GM18519 (cell line): ENCODE results near the gene SPPL3.
"Not testable (repeated sequence)": the region's sequence is repeated elsewhere in the genome, so short reads cannot be mapped to it uniquely, and the experiment has no call there.

ENCODE experiments used
- ATAC-seq: cut with Tn5 transposase; IDR thresholded peaks from one replicate; pipeline ENCODE4 v1.9.1; 2021; ENCODE audit warnings: mild to moderate bottlenecking, moderate library complexity; ENCODE audit not compliant: unreplicated experiment, low FRiP score

The SPPL3 gene, protein sequence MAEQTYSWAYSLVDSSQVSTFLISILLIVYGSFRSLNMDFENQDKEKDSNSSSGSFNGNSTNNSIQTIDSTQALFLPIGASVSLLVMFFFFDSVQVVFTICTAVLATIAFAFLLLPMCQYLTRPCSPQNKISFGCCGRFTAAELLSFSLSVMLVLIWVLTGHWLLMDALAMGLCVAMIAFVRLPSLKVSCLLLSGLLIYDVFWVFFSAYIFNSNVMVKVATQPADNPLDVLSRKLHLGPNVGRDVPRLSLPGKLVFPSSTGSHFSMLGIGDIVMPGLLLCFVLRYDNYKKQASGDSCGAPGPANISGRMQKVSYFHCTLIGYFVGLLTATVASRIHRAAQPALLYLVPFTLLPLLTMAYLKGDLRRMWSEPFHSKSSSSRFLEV

GRCh38 chr12:120904197-120904773, at the start of gene SPPL3:
Gene SPPL3, minus strand, starts transcription at chr12:120904358. Its CDS starts 491 bp downstream, at chr12:120903867.
- ATAC-seq, result peak; percentile 50

DNA sequence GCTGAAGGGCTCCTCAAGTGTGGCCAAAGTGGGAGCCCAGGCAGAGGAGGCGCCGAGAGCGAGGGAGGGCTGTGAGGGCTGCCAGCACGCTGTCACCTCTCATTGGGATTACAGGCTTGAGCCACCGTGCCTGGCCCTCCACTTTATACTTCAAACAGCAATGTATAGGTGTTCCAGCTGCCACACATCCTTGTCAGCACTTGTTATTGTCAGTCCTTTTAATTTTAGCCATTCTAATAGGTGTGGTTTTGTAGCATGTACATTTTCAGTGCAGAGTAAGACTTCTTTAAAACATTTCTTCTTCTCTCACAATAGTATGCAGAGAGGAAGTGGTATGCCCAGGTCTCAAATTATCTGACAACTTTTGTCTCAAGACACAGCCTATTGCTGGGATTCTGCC, 46.6 kb upstream of the SPPL3 start:
- ATAC-seq, result no peak

DNA sequence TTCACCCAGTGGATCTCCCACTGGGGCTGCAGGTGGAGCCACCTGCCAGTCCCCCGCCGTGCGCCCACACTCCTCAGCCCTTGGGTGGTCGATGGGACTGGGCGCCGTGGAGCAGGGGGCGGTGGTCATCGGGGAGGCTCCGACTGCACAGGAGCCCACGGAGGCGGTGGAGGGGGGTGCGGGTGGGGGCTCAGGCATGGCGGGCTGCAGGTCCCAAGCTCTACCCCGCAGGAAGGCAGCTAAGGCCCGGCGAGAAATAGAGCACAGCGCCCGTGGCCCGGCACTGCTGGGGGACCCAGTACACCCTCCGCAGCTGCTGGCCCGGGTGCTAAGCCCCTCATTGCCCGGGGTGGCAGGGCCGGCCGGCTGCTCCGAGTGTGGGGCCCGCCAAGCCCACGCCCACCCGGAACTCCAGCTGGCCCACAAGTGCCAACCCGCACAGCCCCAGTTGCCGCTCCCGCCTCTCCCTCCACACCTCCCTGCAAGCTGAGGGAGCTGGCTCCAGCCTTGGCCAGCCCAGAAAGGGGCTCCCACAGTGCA, 46.2 kb upstream of the SPPL3 start:
- ATAC-seq, result not testable (repeated sequence)

DNA sequence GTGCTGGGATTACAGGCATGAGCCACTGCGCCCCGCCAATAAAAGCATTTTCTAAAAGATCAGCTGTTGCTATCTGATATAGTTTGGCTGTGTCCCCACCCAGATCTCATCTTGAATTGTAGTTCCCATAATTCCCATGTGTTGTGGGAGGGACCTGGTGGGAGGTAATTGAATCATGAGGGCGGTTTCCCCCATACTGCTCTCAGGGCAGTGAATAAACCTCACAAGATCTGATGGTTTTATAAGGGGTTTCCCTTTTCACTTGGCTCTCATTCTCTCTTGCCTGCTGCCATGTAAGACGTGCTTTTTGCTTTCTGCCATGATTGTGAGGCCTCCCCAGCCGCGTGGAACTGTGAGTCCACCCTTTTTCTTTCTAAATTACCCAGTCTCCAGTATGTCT, 41.4 kb upstream of the SPPL3 start:
- not testable (repeated sequence) for ATAC-seq

GRCh38 chr12:120944645-120945217, 40.6 kb upstream of the SPPL3 start:
- no peak for ATAC-seq

- ATAC-seq, result no peak
Observed at GRCh38 chr12:120943482-120943881, 39.3 kb upstream of the SPPL3 start.

GRCh38 chr12:120941846-120942405, 37.8 kb upstream of the SPPL3 start:
- no peak for ATAC-seq

DNA sequence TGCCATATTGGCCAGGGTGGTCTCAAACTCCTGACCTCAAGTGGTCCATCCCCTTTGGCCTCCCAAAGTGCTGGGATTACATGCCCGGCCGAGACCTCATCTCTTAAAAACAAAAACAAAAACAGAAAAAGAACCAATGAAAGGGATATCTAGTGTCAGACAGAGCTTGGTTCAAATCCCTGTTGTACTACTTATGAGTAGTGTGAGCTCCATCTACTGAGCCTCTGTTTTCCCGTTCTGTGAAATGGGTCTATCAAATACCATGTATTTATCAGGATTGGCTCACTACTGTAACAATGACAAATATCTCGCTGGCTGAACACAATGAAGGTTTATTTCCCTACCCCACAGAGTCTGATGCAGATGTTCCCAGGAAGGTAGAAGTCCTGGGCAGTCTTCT, 37.3 kb upstream of the SPPL3 start:
- ATAC-seq, result no peak

DNA sequence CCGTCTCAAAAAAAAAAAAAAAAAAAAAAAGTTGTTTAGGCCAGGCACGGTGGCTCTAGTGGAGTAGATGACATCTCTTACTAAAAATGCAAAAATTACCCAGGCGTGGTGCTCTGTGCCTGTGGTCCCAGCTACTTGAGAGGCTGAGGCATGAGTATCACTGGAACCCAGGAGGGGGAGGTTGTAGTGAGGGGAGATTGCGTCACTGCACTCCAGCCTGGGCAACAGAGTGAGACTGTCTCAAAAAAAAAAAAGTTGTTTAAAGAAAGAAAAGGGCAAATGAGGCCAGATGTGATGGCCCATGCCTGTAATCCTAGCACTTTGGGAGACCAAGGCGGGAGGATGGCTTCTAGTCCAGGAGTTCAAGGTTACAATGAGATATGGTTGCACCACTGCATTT, 36.6 kb upstream of the SPPL3 start:
- ATAC-seq, result no peak

GRCh38 chr12:120940006-120940405, 35.8 kb upstream of the SPPL3 start:
- no peak for ATAC-seq

DNA sequence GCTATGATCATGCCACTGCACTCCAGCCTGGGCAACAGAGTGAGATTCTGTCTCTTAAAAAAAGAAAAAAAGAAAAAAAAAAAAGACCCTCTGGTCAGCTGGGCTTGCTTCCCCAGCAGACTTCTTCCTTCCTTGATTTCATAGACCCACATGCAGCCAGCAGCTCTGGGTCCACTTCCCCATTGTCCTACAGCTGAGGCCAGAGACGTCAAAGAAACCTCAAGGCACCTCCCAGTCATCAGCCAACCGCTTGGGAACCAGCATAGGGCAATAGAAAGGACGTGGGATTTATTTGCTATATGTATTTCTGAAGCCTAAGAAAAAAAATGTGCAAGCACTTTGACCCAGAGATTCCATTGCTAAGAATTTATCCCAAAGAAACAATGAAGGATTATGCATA, 35.4 kb upstream of the SPPL3 start:
- ATAC-seq, result no peak

DNA sequence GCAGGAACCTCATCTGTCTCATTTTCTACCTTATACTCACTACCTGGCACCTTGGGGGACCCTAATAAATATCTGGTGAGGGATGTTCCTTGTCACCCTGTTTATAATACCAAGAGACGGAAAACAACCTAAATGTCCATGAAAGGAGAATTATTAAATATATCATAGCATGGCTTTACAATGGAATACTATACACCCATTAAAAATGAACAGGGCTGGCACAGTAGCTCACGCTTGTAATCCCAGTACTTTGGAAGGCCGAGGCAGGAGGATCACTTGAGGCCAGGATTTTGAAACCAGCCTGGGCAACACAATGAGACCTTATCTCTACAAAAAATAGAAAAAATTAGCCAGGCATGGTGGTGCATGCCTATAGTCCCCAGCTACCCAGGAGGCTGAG, 34.3 kb upstream of the SPPL3 start:
- no peak for ATAC-seq

DNA sequence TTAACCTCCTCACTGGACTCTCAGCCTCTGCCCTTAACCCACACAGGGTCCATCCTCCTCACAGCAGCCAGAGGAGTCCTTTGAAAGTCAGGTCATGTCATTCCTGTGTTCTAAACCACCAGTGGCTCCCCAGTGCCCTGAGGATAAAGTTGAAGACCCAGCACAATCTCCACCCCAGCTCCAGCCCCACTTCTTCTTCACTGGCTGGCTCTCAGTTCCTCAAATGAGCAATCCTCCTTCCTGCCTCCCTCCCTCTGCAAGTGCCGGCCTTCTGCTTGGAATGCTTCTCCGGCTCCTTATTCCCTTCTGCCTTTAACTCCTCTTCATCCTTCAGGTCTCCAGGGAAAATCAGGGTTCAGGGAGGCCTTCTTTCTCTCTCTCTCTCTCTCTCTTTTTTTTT, 32.0 kb upstream of the SPPL3 start:
- no peak for ATAC-seq

- ATAC-seq, result no peak
Observed at GRCh38 chr12:120933786-120934185, 29.6 kb upstream of the SPPL3 start.

- no peak for ATAC-seq
Observed at GRCh38 chr12:120932956-120933526, 28.9 kb upstream of the SPPL3 start.

GRCh38 chr12:120932058-120932457, 27.9 kb upstream of the SPPL3 start:
- ATAC-seq, result no peak

DNA sequence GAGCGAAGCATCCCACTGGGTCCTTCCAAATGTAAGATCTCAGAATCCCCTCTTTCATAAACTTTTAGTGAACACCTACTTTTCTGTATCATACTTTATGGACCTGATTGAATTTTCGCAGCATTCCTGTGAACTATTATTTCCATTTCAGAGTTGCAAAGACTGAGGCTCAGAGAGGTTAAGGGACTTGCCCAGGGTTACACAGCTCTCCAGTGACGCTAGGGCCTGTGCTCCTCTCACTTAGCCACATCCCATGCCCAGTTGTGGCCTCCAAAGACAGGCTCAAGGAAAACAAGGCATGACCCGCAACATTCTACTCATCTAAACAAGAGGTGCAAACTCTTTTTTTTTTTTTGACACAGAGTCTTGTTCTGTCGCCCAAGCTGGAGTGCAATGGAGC, 25.9 kb upstream of the SPPL3 start:
- no peak for ATAC-seq

GRCh38 chr12:120928864-120929652, 24.9 kb upstream of the SPPL3 start:
- ATAC-seq, result no peak

DNA sequence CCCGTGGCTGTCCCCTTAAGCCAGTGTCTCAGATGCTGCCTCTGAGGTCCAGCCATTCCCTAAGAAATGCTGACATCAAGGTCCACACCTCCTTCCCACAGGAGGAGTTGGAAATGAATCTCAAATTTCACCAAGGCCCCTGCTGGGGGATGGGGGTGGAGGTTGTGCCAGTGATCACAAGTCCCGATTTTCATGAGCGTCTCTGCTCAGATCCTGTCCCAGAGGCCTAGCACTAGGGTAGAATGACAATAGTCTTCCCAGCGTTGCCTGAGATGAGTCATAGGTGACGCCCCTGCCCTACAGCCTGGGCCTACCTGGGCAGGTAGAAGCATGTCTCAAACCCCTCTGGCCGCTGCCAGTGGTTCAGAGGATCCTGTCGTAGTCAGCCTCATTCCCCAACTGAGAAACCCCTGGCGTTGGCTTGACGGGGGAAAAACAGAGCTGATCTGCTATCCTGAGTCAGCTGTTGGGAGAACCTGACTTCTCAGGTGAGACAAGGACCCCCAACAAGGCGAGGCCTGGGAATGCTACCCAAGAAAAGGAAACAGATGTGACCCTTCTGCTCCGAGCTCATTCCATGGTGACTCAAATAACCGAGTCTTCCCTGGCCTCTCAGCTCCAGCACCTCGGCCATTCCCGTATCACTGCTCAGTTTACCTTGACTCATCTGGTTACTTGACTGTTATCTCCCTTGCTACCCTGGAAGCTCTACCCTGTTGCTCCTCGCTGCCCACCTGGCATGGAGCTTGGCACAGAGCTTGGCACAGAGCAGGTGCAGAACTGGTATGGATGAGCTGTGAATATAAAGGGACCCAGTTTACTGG, 21.8 kb upstream of the SPPL3 start:
- ATAC-seq, result no peak
